ENCODE data around the gene DUSP7.

The DUSP7 gene

GRCh38 chr3:52085681-52086282 is 29.4 kb upstream of the DUSP7 start:
- no peak for DNase-seq

DNA sequence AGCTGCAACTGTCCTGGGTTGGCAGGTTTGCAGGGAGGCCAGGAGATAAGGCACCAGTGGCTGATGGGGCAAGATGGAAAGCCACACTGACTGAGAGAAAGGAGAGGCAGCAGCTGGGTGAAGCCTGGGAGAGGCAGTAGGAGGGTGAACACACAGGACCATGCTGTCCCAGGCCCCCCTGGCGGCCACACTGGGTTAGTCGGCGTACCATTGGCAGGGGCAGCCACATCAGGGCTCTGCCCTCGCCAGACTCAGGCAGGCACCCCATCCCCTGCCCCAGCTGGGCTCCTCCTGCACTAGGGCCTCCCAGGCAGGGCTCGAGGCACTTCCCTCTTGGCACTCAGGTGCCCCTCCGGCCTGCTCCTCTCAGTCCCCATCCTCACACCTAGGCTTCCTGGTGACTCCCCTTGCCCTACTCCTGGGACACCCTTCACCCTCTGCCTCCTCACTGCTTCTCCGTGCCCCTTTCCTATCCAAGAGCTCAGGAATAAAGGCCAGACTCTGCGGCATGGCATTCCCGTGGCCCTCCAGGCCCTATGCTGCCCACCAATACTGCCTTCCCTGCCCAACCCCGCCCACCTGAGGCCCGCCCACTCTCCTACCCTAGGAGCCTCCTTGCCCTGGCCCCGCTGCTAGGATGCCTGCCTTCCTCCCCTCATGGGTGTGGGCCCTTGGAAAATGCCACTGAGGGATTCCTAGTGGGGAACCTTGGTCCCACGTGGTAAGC is 28.7 kb upstream of the DUSP7 start:
- no peak for DNase-seq

DNA sequence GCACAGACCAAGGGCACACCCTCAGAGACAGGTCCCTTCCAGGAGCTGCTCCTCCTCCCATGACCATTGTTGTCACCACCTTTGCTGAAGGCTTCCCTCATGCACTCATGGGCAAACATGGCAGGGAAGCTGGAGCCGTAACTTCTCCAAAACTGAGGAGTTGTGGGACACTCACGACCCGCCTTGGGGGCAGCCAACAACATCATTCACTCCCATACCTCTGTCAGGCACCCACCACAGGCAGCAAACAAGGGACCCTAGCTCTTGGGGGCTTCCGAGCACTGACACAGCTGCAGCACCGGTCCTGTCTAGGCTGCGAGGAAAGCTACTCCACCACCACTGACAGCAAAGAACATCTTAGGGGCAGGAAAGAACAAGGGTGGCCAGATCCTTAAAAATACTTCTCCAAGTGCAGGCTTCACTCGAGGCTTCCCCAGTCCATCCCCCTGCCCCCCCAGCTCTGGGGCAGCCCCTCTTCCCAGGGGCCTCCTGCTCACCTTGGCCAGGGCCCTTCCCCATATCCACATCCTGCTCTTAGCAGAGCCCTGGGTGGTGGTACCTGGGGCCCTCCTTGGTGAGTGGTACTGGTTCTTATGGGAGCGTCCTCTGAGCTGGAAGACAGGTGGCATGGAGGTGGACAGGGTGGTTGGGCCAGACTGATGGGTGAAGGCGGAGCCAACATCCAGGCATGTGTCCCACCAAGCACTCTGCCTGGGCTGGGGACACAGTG is 28.0 kb upstream of the DUSP7 start:
- DNase-seq = no peak

GRCh38 chr3:52083556-52084087 is 27.3 kb upstream of the DUSP7 start:
- DNase-seq = no peak

GRCh38 chr3:52082951-52083350 is 26.6 kb upstream of the DUSP7 start:
- DNase-seq = no peak

- DNase-seq = no peak
Measured at GRCh38 chr3:52080830-52081719, 24.7 kb upstream of the DUSP7 start.

GRCh38 chr3:52079958-52080357 is 23.6 kb upstream of the DUSP7 start:
- no peak for DNase-seq

- no peak for DNase-seq
Measured at GRCh38 chr3:52078781-52079560, 22.6 kb upstream of the DUSP7 start.

DNA sequence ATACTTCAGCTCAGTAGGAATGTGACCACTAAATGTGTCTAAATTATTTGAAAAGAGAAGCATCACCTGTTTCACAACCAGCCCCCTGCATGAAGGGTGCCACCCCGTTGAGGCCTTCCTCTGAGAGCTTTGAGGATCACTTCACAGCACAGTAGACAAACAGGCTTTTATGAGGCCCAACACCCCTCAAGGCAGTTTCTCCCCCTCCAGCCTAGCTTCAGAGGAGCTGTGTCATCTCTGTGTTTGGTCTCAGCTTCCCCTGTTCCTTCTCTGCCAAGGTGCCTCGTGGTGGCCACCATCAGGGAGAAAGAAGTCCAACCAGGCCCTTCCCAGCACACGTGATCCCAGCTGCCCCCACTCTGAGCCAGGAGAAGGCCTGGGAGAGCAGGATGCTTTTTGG is 21.6 kb upstream of the DUSP7 start:
- DNase-seq = no peak

DNA sequence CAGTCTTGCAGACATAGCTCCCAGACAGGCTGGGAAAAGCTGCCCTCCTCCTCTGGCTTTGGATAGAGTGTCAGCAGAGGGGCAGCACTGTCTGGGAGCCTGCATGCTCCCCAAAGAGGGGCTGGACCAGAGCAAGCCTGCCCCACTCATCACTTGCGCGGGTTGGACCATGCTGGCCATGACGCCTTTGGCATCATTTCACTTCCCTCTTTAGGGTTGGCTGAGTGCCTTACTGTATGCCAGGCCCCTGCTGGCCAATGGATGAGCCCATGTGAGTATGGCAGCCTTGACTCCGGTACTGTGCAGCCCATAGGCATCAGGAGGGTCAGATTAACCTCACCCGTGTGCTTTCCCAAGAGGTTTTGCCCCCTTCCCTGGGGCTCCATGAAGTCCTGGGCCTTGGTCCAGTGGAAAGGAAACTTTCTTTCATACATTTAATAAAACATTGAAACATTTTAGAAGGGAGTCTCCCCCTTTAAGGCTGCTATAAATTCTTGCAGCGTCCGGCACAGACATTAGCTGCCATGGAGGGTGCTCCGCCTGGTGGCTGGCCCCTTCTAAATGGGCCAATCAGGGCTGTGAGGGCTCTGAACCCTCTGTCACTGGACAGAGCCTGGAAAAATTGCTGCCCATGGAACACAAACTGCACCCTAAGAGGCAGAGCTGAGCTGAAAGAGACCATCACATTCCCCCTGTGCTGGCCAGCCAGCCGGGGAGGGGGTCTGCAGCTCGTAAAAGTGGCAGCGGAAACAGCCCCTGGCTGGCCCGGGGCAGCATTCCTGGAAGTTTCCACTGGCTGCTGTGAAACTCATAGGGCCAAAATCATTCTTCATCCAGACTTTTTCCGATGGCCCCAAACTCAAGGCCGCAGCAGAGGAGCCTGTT is 20.8 kb upstream of the DUSP7 start:
- no peak for DNase-seq

GRCh38 chr3:52073490-52073889 is 17.1 kb upstream of the DUSP7 start:
- no peak for DNase-seq

- no peak for DNase-seq
Measured at GRCh38 chr3:52072471-52072870, 16.1 kb upstream of the DUSP7 start.

GRCh38 chr3:52072020-52072419 is 15.6 kb upstream of the DUSP7 start:
- no peak for DNase-seq

DNA sequence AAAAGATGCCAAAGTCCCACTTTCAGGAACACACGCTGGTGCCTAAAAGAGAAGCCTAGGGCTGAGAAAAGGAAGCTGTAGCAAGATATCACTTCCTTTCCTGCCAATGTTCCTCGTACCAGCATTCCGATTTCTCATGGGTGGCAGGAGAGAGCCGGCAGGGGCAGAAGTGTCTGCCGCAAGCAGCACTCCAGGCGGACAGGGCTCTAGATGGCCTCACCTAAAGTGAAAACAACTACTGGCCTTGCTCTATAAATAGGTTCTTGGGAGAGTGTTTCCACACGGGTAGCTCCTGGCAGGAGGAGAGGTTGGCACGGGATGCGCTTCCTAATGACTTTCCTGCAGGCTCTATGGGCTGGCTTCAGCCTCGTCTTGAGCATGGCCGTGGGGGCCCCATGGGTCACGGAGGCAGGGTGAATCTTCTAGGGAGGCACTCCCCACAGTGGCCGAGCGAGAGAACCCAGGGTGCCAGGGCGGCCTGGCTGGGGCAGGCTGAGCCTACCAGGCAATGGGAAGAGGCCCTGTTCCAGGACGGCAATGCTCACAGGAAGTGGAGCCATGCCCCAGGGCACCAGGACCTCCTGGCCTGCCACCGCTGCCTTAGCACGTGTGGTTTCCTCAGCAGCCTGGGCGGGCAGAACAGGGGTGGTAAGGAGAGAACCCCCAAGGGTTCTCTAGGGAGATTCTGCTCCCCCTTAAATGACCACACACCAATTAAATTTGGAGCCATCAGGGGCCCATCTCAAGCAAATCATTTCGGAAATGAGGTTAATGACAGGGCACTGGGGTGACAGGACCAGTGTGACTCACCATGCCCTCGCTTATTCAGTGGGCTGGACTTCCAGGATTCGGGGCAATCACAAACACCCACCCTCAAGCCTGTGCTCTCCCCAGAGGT is 14.6 kb upstream of the DUSP7 start:
- DNase-seq = no peak

DNA sequence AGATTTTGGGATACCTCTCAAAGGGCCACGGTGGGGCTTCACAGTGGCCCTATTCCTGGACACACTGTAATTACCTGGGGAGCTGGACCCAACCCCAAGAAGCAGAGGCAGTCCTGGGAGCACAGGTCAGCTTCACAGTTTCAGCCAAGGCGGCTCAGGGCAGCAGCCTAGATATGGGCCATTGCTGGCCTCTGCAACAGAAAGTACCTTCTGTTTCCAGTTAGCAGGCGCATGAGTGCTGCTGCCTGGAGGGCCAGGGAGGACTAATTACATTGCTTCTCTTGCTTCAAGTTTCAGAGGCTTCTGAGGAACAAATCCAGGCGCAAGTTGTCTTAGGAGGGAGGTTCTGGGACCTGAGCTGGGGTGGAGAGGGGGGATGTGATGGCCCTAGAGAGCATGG is 13.5 kb upstream of the DUSP7 start:
- DNase-seq = no peak

- DNase-seq = no peak
Measured at GRCh38 chr3:52069135-52069534, 12.8 kb upstream of the DUSP7 start.

GRCh38 chr3:52068730-52069129 is 12.4 kb upstream of the DUSP7 start:
- no peak for DNase-seq

DNA sequence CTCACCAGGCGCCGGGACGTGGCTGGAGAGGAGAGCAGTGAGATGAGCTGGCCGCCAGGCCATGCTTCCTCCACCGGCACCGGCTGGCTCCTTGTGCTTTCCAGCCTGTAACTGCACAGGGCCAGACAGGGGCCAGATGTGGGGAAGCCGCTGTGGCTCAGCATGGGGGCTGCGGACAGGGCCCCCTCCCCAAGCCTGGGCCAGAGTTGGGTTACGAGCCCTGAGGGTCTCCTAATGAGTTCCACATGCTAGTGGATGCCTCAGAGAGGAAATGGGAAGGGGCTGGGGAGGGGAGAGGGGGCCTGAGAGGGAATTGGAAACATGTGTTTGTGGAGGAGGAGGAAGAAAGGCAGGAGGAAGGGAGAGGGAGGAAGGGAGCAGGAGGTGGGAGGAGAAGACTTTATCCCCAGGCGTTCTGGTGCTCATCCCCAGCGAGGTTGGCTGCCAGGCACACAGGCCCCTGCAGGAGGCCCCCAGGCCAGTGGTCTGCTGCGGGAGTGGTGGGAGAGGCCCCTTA is 11.7 kb upstream of the DUSP7 start:
- DNase-seq = no peak

DNA sequence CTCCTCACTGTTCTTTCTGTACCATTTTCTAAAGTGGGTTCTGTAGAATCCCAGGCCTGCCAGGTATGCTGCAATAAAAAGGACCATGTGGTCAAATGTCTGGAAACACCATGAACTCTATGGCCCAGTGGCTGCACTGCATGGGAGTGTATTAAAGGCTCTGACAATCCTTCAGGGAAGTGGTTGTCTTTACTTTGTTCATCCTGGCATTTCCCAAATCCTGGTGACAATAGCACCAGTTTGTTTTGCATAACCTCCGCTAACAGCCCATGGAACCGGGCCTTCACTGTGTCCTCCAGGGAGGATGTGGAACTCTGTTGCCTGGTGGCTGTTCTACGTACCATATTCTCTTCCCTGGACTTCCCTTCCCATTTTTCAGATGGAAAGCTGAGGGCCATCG is 11.2 kb upstream of the DUSP7 start:
- DNase-seq = no peak

DNA sequence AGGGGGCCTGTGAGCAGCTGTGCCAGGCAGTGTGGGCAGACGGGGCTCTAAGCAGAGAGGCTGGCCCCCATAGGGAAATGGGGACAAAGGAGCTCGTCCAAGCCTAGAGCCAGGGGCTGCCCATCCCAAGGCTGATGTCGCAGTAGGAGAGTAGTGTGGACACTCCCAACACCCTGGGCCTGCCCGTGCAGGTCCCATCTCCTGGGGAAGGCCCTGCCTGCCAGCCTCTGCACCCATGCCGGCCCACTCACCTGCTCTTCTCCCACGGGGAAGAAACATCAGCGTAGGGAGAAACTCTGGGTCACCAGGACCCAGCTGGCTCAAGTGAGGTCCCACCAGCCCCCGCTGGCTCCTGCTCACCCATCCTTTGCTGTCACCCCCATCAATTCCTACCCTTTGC is 10.7 kb upstream of the DUSP7 start:
- DNase-seq = no peak
